ENCODE results near the gene OSTM1. TPM values are rescaled to one million over a fixed set of nuclear protein-coding genes. Genes with fewer than 3 reads are reported as not detected.

OSTM1 gene
- total and polyA plus RNA-seq, 2 experiments from 2014 or later: 17.4 to 28.1 TPM

- TF ChIP-seq STAT1 (IDR thresholded peaks at IDR 0.05; ENCODE audit: unreplicated experiment): no peak
- TF ChIP-seq CREB1 (CRISPR knock-in tag; IDR thresholded peaks at IDR 0.05; ENCODE audit: low read depth): no peak
- no peak for TF ChIP-seq ZNF331 (CRISPR knock-in tag; IDR thresholded peaks at IDR 0.05; ENCODE audit: low read depth)
- TF ChIP-seq JUNB (IDR thresholded peaks at IDR 0.05; ENCODE audit: unreplicated experiment): no peak
These were observed 33.8 kb upstream of the OSTM1 start (continued) for GRCh38 chr6:108108374-108108773.

DNA sequence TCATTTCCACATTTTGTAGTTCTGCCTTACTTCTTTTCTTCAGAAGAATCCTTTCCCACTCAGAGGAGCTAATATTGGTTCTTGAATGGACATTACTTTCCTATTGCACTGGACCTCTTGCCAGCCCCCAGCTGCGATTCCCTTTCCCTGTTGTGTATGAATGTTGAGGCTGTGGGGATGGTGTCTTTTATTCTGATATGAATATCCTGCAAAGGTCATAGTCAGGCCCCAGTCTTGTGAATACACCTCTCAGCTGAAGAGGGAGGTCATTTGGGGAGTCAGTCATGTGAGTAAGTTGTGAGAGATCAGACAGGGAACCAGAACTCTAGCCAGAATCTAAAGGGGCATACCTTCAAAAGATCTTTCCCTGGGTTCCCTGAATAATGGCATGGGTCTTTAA, 32.6 kb upstream of the OSTM1 start:
- no peaks in the 10 kb centered on the region for H3F3A ChIP-seq (replicated peaks; ENCODE audit: low read depth)
- no peak overlapping the region for H3K4me2 ChIP-seq
- TF ChIP-seq ETS1 (IDR thresholded peaks at IDR 0.05): no peak
- no peak for TF ChIP-seq ZNF331 (CRISPR knock-in tag; IDR thresholded peaks at IDR 0.05; ENCODE audit: low read depth)
- TF ChIP-seq ZNF114 (CRISPR knock-in tag; IDR thresholded peaks at IDR 0.05): no peak
- TF ChIP-seq STAT1 (IDR thresholded peaks at IDR 0.05; ENCODE audit: unreplicated experiment): no peak
- no peak for TF ChIP-seq JUNB (IDR thresholded peaks at IDR 0.05; ENCODE audit: unreplicated experiment)
- TF ChIP-seq POLR2AphosphoS5 (IDR thresholded peaks at IDR 0.05; ENCODE audit: low read depth): no peak
- no peak for TF ChIP-seq CTCF (conservative IDR thresholded peaks at IDR 0.05; ENCODE audit: low read depth in 2 of 2)
- TF ChIP-seq CREB1 (CRISPR knock-in tag; IDR thresholded peaks at IDR 0.05; ENCODE audit: low read depth): no peak
- no peak for TF ChIP-seq EZH2 (IDR thresholded peaks at IDR 0.05; ENCODE audit: low read depth, unreplicated experiment)
- TF ChIP-seq NANOG (IDR thresholded peaks at IDR 0.05; ENCODE audit: borderline replicate concordance): no peak
- TF ChIP-seq, protein P1, sequence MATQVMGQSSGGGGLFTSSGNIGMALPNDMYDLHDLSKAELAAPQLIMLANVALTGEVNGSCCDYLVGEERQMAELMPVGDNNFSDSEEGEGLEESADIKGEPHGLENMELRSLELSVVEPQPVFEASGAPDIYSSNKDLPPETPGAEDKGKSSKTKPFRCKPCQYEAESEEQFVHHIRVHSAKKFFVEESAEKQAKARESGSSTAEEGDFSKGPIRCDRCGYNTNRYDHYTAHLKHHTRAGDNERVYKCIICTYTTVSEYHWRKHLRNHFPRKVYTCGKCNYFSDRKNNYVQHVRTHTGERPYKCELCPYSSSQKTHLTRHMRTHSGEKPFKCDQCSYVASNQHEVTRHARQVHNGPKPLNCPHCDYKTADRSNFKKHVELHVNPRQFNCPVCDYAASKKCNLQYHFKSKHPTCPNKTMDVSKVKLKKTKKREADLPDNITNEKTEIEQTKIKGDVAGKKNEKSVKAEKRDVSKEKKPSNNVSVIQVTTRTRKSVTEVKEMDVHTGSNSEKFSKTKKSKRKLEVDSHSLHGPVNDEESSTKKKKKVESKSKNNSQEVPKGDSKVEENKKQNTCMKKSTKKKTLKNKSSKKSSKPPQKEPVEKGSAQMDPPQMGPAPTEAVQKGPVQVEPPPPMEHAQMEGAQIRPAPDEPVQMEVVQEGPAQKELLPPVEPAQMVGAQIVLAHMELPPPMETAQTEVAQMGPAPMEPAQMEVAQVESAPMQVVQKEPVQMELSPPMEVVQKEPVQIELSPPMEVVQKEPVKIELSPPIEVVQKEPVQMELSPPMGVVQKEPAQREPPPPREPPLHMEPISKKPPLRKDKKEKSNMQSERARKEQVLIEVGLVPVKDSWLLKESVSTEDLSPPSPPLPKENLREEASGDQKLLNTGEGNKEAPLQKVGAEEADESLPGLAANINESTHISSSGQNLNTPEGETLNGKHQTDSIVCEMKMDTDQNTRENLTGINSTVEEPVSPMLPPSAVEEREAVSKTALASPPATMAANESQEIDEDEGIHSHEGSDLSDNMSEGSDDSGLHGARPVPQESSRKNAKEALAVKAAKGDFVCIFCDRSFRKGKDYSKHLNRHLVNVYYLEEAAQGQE (IDR thresholded peaks at IDR 0.05; ENCODE audit: unreplicated experiment): no peak
- TF ChIP-seq, protein P2, sequence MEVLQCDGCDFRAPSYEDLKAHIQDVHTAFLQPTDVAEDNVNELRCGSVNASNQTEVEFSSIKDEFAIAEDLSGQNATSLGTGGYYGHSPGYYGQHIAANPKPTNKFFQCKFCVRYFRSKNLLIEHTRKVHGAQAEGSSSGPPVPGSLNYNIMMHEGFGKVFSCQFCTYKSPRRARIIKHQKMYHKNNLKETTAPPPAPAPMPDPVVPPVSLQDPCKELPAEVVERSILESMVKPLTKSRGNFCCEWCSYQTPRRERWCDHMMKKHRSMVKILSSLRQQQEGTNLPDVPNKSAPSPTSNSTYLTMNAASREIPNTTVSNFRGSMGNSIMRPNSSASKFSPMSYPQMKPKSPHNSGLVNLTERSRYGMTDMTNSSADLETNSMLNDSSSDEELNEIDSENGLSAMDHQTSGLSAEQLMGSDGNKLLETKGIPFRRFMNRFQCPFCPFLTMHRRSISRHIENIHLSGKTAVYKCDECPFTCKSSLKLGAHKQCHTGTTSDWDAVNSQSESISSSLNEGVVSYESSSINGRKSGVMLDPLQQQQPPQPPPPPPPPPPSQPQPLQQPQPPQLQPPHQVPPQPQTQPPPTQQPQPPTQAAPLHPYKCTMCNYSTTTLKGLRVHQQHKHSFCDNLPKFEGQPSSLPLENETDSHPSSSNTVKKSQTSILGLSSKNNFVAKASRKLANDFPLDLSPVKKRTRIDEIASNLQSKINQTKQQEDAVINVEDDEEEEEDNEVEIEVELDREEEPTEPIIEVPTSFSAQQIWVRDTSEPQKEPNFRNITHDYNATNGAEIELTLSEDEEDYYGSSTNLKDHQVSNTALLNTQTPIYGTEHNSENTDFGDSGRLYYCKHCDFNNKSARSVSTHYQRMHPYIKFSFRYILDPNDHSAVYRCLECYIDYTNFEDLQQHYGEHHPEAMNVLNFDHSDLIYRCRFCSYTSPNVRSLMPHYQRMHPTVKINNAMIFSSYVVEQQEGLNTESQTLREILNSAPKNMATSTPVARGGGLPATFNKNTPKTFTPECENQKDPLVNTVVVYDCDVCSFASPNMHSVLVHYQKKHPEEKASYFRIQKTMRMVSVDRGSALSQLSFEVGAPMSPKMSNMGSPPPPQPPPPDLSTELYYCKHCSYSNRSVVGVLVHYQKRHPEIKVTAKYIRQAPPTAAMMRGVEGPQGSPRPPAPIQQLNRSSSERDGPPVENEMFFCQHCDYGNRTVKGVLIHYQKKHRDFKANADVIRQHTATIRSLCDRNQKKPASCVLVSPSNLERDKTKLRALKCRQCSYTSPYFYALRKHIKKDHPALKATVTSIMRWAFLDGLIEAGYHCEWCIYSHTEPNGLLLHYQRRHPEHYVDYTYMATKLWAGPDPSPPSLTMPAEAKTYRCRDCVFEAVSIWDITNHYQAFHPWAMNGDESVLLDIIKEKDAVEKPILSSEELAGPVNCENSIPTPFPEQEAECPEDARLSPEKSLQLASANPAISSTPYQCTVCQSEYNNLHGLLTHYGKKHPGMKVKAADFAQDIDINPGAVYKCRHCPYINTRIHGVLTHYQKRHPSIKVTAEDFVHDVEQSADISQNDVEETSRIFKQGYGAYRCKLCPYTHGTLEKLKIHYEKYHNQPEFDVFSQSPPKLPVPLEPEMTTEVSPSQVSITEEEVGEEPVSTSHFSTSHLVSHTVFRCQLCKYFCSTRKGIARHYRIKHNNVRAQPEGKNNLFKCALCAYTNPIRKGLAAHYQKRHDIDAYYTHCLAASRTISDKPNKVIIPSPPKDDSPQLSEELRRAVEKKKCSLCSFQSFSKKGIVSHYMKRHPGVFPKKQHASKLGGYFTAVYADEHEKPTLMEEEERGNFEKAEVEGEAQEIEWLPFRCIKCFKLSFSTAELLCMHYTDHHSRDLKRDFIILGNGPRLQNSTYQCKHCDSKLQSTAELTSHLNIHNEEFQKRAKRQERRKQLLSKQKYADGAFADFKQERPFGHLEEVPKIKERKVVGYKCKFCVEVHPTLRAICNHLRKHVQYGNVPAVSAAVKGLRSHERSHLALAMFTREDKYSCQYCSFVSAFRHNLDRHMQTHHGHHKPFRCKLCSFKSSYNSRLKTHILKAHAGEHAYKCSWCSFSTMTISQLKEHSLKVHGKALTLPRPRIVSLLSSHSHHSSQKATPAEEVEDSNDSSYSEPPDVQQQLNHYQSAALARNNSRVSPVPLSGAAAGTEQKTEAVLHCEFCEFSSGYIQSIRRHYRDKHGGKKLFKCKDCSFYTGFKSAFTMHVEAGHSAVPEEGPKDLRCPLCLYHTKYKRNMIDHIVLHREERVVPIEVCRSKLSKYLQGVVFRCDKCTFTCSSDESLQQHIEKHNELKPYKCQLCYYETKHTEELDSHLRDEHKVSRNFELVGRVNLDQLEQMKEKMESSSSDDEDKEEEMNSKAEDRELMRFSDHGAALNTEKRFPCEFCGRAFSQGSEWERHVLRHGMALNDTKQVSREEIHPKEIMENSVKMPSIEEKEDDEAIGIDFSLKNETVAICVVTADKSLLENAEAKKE (CRISPR knock-in tag; IDR thresholded peaks at IDR 0.05): no peak
- TF ChIP-seq EZH2phosphoT487 (IDR thresholded peaks at IDR 0.05; ENCODE audit: unreplicated experiment): no peak
- peak overlapping the region; percentile 14; the same call in 1 of the 2 replicates for H3K27ac ChIP-seq (ENCODE audit: low read depth)
- H3K4me3 Mint-ChIP-seq: no peak overlapping the region
- no peaks in the 10 kb centered on the region for H3K36me3 Mint-ChIP-seq (ENCODE audit: low read depth)
- peaks cover 18% of the 10 kb centered on the region for H3K4me1 Mint-ChIP-seq
- H3K27me3 ChIP-seq (ENCODE audit: insufficient read depth): peaks cover 16% of the 10 kb centered on the region
- ATAC-seq: no peak
- H2AFZ ChIP-seq: peak overlapping the region; percentile 48
- H4K20me1 ChIP-seq (replicated peaks; ENCODE audit: insufficient read depth): no peaks in the 10 kb centered on the region
- no peak overlapping the region for H3K27ac Mint-ChIP-seq
- no peaks in the 10 kb centered on the region for H3K9me3 Mint-ChIP-seq
- no peak overlapping the region for H3K4me3 ChIP-seq
- peaks cover 14% of the 10 kb centered on the region for H3K4me1 ChIP-seq (ENCODE audit: insufficient read depth)
- H3K9me2 ChIP-seq (ENCODE audit: insufficient read depth): no peaks in the 10 kb centered on the region
- DNase-seq (ENCODE audit: low spot score): no peak
- peaks cover 20% of the 10 kb centered on the region for H3K27me3 Mint-ChIP-seq (ENCODE audit: insufficient read depth, low read depth, poor library complexity)
- no peaks in the 10 kb centered on the region for H3K36me3 ChIP-seq (ENCODE audit: insufficient read depth)
- no peaks in the 10 kb centered on the region for H3K79me2 ChIP-seq (replicated peaks; ENCODE audit: insufficient read depth)

Data from GM23338 (cell line).